ENCODE results near the gene RHBDL3. TPM values are rescaled to one million over a fixed set of nuclear protein-coding genes. Genes with fewer than 3 reads are reported as not detected.
"Not testable (repeated sequence)": the region's sequence is repeated elsewhere in the genome, so short reads cannot be mapped to it uniquely, and the experiment has no call there.

Gene RHBDL3
- polyA plus RNA-seq, 2 of the 4 experiments (the other 2 are of a cell fraction), result 2.0 to 6.6 TPM

GRCh38 chr17:32319548-32319905, 53.9 kb downstream of the RHBDL3 start (continued):
- TF ChIP-seq, protein P1, sequence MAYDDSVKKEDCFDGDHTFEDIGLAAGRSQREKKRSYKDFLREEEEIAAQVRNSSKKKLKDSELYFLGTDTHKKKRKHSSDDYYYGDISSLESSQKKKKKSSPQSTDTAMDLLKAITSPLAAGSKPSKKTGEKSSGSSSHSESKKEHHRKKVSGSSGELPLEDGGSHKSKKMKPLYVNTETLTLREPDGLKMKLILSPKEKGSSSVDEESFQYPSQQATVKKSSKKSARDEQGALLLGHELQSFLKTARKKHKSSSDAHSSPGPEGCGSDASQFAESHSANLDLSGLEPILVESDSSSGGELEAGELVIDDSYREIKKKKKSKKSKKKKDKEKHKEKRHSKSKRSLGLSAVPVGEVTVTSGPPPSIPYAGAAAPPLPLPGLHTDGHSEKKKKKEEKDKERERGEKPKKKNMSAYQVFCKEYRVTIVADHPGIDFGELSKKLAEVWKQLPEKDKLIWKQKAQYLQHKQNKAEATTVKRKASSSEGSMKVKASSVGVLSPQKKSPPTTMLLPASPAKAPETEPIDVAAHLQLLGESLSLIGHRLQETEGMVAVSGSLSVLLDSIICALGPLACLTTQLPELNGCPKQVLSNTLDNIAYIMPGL (CRISPR knock-in tag; IDR thresholded peaks at IDR 0.05; ENCODE audit: borderline replicate concordance), result no peak

GRCh38 chr17:32320080-32320479, 54.4 kb downstream of the RHBDL3 start:
- POLR2A ChIA-PET, result interaction anchor here (0.7 kb wide), 1 partner anchor 175 kb away, joined by 3 read pairs; no protein-coding TSS in a partner anchor
- H3K4me1 ChIP-seq; H3K27ac ChIP-seq; H3K9me3 ChIP-seq; DNase-seq (ENCODE audit: low read depth in 1 of 2, low spot score in 1 of 2); H3K4me3 ChIP-seq; ATAC-seq; FAIRE-seq; H3K4me2 ChIP-seq: not testable (repeated sequence)
- 88% methylated on average over 6 of the region's 6 CpGs for WGBS (ENCODE audit: missing lambda C conversion rate)
- CTCF ChIA-PET, result interaction anchor here (0.6 to 11.1 kb wide), 49 partner anchors 9 to 238 kb away, joined by 3 to 259 read pairs (median 4); partner anchors contain the start of genes C17orf75 and PSMD11

DNA sequence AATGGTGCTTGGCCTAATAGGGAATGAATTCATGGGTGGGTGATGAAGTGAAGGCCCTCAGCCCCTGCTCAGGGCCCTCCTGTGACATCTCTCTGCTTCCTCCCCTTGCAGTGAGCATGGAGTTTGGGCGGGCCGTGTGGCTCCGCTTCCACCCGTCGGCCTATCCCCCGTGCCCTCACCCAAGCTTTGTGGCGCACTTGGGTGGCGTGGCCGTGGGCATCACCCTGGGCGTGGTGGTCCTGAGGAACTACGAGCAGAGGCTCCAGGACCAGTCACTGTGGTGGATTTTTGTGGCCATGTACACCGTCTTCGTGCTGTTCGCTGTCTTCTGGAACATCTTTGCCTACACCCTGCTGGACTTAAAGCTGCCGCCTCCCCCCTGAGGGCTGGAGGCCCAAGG, 55.2 kb downstream of the RHBDL3 start:
- Histone ChIP-seq H3K27ac (no peak overlapping the region), H3K4me2 (no peak overlapping the region), H3K9me3 (no peaks in the 10 kb centered on the region), H3K4me3 (no peak overlapping the region), H3K4me1 (no peaks in the 10 kb centered on the region)
- DNase-seq (ENCODE audit: low read depth in 1 of 2, low spot score in 1 of 2) (no peak), FAIRE-seq (no peak), ATAC-seq (no peak)
- CTCF ChIA-PET, result interaction anchor here (0.7 to 11.1 kb wide), 19 partner anchors 9 to 123 kb away, joined by 3 to 259 read pairs (median 5); partner anchors contain the start of genes C17orf75 and PSMD11
- WGBS (ENCODE audit: missing lambda C conversion rate), result 85% methylated on average over 15 of the region's 15 CpGs
- POLR2A ChIA-PET, result no interaction called here
- TF ChIP-seq ZNF302 (CRISPR knock-in tag; IDR thresholded peaks at IDR 0.05) (no peak), E2F6 (IDR thresholded peaks at IDR 0.05; ENCODE audit: borderline replicate concordance, low read depth) (no peak), SMC3 (IDR thresholded peaks at IDR 0.05) (no peak), CHD2 (IDR thresholded peaks at IDR 0.05; ENCODE audit: low read length, partially characterized antibody) (no peak), ZC3H11A (IDR thresholded peaks at IDR 0.05) (no peak), HOXA7 (CRISPR knock-in tag; IDR thresholded peaks at IDR 0.05) (no peak), EHF (CRISPR knock-in tag; IDR thresholded peaks at IDR 0.05) (no peak), CHD4 (IDR thresholded peaks at IDR 0.05; ENCODE audit: borderline replicate concordance) (no peak), EHMT2 (IDR thresholded peaks at IDR 0.05; ENCODE audit: low read depth) (no peak), CBX8 (IDR thresholded peaks at IDR 0.05) (no peak), FOSL2 (IDR thresholded peaks at IDR 0.05) (no peak), FOSL2 (CRISPR knock-in tag; IDR thresholded peaks at IDR 0.05) (no peak), HOXB5 (CRISPR knock-in tag; IDR thresholded peaks at IDR 0.05) (no peak), RARB (CRISPR knock-in tag; IDR thresholded peaks at IDR 0.05) (no peak), NPAS2 (CRISPR knock-in tag; IDR thresholded peaks at IDR 0.05; ENCODE audit: borderline replicate concordance) (no peak), CBX2 (IDR thresholded peaks at IDR 0.05; ENCODE audit: borderline replicate concordance, low read depth) (no peak), MAZ (IDR thresholded peaks at IDR 0.05; ENCODE audit: borderline replicate concordance, low read depth, low read length) (no peak), ZFP36 (IDR thresholded peaks at IDR 0.05; ENCODE audit: borderline replicate concordance, partially characterized antibody) (no peak), BHLHE40 (IDR thresholded peaks at IDR 0.05; ENCODE audit: low read depth, low read length) (no peak), RFX5 (IDR thresholded peaks at IDR 0.05) (no peak), JUN (IDR thresholded peaks at IDR 0.05) (no peak)

Data from A549 (cell line).